SHP77 (cell line): ENCODE measurements around the gene PNPLA2.
A peak's percentile ranks its signal among the peaks of the same experiment; 100 is the strongest.

Experiments
- DNase-seq, 2 experiments: peaks; one replicate each; lab custom pipeline; 2025; lab: John Stamatoyannopoulos, UW

PNPLA2 gene

GRCh38 chr11:783581-784015, 35.1 kb upstream of the PNPLA2 start:
- DNase-seq, result peak; percentile 57 to 66

- no peak for DNase-seq
These were observed 32.3 kb upstream of the PNPLA2 start for GRCh38 chr11:786235-787083.

GRCh38 chr11:787084-787675, 31.5 kb upstream of the PNPLA2 start:
- DNase-seq, result no peak

GRCh38 chr11:788009-788640, 30.6 kb upstream of the PNPLA2 start:
- no peak for DNase-seq

GRCh38 chr11:788953-789940, 29.5 kb upstream of the PNPLA2 start:
- no peak for DNase-seq

GRCh38 chr11:789943-790342, 28.8 kb upstream of the PNPLA2 start, which contains the start of gene CEND1:
TSS of gene CEND1 (minus strand) at chr11:790090. CDS start at chr11:788576, 1,514 bp downstream.
- DNase-seq, result no peak

- DNase-seq, result no peak
These were observed 27.8 kb upstream of the PNPLA2 start for GRCh38 chr11:790721-791564.

GRCh38 chr11:791658-792534, 26.8 kb upstream of the PNPLA2 start:
- DNase-seq, result no peak

GRCh38 chr11:792535-792821, 26.2 kb upstream of the PNPLA2 start:
- no peak for DNase-seq

- DNase-seq, result no peak
These were observed 25.8 kb upstream of the PNPLA2 start for GRCh38 chr11:792873-793272.

GRCh38 chr11:793556-793955, 25.2 kb upstream of the PNPLA2 start:
- no peak for DNase-seq

- no peak for DNase-seq
These were observed 24.5 kb upstream of the PNPLA2 start for GRCh38 chr11:794013-794765.

- DNase-seq, result no peak
These were observed 23.7 kb upstream of the PNPLA2 start for GRCh38 chr11:794766-795633.

GRCh38 chr11:795634-796564, 22.8 kb upstream of the PNPLA2 start:
- DNase-seq, result peak in 1 of 2 experiments; percentile 22

- no peak for DNase-seq
These were observed 22.0 kb upstream of the PNPLA2 start for GRCh38 chr11:796565-797295.
